Right ventricle myocardium inferior (tissue), 1 donor: ENCODE measurements around the gene CXorf49. TPM values are rescaled to one million over a fixed set of nuclear protein-coding genes. Genes with fewer than 3 reads are reported as not detected.
A peak's percentile ranks its signal among the peaks of the same experiment; 100 is the strongest.
"Not testable (repeated sequence)": the region's sequence is repeated elsewhere in the genome, so short reads cannot be mapped to it uniquely, and the experiment has no call there.

Source experiments
- ATAC-seq: fragments of 200-7000 bp; cut with Tn5 transposase; one replicate; pipeline ENCODE4 v1.9.1; 2020; ENCODE audit warnings: mild to moderate bottlenecking, moderate library complexity
- DNase-seq: peaks from one replicate; pipeline ENCODE4 v3.0.0; 2021; ENCODE audit errors: missing footprints
- intact Hi-C: fragments of 100-400 bp; cut with DNase I; formaldehyde crosslinking; loops from one replicate; pipeline ENCODE4 v1.11.0; 2022
- long read RNA-seq: library from polyadenylated mRNA; unstranded; transcript quantifications from one replicate; pipeline ENCODE4 v2.0.0, GENCODE V29; 2021
- total RNA-seq: library from RNA; stranded (reverse); fragmentation: NEBNext Ultra II Directional; extraction: Animal tissue kit (Norgen Biotek cat#: 25700); gene quantifications from one replicate; pipeline ENCODE4 v1.2.1, GENCODE V29; 2021
- donor health status: DM: no; HTN: yes; CAD: no; lungs with severe emphysema.

Gene CXorf49
- total RNA-seq: not detected
- long read RNA-seq: 0 reads

DNA sequence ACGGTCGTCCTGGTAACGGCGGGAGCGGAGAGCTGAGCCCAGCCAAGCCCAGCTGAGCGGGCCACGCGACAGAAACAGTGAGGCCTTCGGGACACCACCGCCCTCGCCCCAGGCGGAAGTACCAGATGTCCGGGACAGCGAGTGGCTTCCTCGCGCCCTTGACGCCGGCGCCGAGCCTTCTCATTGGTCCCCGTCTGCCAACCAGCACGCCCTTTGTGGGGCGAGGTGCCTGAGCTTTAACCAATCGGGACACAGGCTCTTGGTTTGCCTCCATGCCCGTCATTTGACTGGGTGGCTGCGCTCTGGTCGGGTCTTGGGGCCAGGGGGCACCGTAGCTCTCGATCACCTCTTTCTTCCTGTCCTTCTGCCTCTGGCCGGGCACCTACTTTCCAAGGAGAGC lies at the start of gene CXorf49:
Gene CXorf49, minus strand, starts transcription at position 101 of the 400 bp plus-strand sequence. CDS start 134 bp downstream, outside the sequence.
- intact Hi-C loops, ATAC-seq, DNase-seq: not testable (repeated sequence)

DNA sequence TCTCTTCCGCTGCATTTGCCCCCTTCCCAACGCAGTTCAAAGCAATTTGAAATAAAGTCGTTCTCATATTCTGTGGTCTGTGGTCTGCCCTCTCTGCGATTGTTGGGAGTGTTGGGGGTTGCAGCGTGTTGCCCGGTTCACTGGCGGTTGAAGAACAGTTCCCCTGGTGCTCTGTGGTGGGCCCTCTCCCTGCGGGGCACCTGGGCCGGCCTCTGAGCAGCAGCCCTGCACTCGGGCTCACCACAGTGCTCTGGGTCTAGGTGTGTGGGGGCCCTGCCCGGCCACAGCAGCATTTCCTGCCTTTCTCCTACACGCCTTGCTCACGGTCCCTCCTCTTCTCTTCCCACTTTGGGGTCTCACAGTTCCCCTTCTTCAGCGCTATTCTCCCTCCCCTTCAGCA lies 49.0 kb upstream of the CXorf49 start:
- ATAC-seq, DNase-seq, intact Hi-C loops: not testable (repeated sequence)

GRCh38 chrX:71765613-71766012 lies 47.5 kb upstream of the CXorf49 start:
- intact Hi-C loops, DNase-seq, ATAC-seq: not testable (repeated sequence)

DNA sequence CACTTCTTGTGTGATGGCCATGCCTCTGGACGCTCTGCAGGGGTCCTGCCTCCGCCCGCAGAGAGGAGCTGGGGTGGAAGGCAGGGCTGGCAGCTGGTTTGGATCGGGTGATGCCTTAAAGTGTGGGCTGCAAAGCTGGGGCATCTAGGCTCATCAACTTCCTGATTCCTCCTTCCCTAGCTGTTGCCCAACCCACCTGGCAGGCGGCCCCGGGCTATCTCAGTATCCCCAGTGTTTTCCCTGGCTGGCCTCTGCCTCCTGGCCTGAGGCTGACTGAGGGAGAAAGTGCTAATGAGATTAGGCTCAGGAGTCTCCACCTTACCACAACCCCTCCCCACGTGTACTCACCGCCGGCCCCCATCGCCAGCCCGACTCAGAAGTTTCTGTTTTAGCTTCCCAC lies 46.7 kb upstream of the CXorf49 start:
- DNase-seq, ATAC-seq, intact Hi-C loops: not testable (repeated sequence)

DNA sequence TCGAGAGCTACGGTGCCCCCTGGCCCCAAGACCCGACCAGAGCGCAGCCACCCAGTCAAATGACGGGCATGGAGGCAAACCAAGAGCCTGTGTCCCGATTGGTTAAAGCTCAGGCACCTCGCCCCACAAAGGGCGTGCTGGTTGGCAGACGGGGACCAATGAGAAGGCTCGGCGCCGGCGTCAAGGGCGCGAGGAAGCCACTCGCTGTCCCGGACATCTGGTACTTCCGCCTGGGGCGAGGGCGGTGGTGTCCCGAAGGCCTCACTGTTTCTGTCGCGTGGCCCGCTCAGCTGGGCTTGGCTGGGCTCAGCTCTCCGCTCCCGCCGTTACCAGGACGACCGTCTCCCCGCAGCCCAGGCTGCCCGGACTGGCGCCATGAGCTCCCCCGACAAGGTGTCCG lies 45.0 kb upstream of the CXorf49 start, which contains the start of gene CXorf49B:
Gene CXorf49B, plus strand, starts transcription at position 301 of the 400 bp plus-strand sequence. Its CDS starts 75 bp downstream, at position 376.
- DNase-seq, intact Hi-C loops, ATAC-seq: not testable (repeated sequence)

GRCh38 chrX:71760688-71761281 lies 42.7 kb upstream of the CXorf49 start:
- intact Hi-C loops, ATAC-seq, DNase-seq: not testable (repeated sequence)

GRCh38 chrX:71720289-71720886 lies 2.3 kb upstream of the CXorf49 start:
- DNase-seq, intact Hi-C loops, ATAC-seq: not testable (repeated sequence)

- peak; percentile 0 for DNase-seq
- intact Hi-C loops, ATAC-seq: not testable (repeated sequence)
Measured at GRCh38 chrX:71719195-71719594, 1.1 kb upstream of the CXorf49 start.

DNA sequence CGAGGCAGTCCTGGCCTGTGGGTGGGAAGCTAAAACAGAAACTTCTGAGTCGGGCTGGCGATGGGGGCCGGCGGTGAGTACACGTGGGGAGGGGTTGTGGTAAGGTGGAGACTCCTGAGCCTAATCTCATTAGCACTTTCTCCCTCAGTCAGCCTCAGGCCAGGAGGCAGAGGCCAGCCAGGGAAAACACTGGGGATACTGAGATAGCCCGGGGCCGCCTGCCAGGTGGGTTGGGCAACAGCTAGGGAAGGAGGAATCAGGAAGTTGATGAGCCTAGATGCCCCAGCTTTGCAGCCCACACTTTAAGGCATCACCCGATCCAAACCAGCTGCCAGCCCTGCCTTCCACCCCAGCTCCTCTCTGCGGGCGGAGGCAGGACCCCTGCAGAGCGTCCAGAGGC lies 1.8 kb downstream of the CXorf49 start:
- DNase-seq, ATAC-seq, intact Hi-C loops: not testable (repeated sequence)

DNA sequence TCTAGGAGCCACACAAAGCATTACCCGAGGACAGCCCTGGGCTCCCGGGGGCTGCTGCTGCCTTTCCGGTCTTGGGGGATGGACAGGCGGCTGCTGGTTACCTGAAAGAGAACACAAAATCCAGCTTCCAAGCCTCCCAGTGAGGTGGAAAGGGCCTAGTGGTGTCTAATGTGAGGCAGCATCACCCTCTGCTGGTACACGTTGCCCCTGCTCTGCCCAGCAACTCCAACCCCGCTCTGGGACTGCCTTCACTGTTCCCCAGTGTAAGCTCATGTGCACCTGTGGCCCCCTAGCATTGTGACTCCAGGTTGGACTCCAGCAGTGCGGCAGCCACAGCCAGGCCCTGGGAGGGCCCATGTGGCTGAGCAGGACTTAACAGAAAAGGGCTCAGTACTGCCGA lies 2.5 kb downstream of the CXorf49 start:
- ATAC-seq, intact Hi-C loops, DNase-seq: not testable (repeated sequence)

DNA sequence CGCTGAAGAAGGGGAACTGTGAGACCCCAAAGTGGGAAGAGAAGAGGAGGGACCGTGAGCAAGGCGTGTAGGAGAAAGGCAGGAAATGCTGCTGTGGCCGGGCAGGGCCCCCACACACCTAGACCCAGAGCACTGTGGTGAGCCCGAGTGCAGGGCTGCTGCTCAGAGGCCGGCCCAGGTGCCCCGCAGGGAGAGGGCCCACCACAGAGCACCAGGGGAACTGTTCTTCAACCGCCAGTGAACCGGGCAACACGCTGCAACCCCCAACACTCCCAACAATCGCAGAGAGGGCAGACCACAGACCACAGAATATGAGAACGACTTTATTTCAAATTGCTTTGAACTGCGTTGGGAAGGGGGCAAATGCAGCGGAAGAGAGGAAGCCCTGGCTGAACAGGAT lies 4.0 kb downstream of the CXorf49 start:
- intact Hi-C loops: not testable (repeated sequence)

DNA sequence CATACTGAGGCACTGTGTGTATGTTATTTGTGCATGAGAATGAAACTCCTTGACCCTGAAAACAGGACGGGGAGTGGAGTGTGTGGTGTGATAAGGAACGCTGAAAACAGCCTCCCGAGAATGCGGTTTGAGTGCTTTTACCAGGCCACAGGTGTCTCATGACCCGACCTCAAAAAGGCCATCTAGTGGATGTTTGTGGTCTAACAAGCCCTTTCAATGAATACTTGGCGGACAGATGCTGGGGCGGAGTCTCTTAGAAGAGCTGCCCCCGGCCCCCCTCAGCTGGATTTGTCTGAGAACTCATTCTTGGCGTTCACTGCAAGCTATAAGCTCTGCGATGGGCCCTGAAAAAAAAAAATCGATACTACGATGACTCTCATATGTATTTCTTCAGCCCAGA lies 15.2 kb downstream of the CXorf49 start:
- ATAC-seq, DNase-seq, intact Hi-C loops: not testable (repeated sequence)

More for the DNA sequence above, 4.0 kb downstream of the CXorf49 start:
- DNase-seq, ATAC-seq: not testable (repeated sequence)

DNA sequence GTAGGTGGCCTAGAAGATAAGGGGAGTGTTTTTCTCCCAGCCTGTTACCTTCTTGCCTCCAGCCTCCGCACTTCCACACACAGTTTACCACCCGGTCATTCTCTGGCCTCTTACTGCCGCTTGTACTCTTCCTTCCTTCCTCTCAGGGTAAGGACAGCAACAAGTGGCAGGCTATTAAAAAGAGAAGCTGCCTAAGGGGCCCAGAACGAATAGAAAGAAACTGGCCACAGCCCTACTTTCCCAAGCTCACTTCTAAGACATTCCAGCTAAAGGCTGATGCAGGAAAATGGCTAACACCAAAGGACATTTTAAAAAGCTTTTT lies 19.1 kb downstream of the CXorf49 start:
- intact Hi-C loops, ATAC-seq, DNase-seq: not testable (repeated sequence)

- intact Hi-C loops, DNase-seq: not testable (repeated sequence)
- ATAC-seq: peak; percentile 46
Measured at GRCh38 chrX:71698299-71699022, 19.6 kb downstream of the CXorf49 start.

DNA sequence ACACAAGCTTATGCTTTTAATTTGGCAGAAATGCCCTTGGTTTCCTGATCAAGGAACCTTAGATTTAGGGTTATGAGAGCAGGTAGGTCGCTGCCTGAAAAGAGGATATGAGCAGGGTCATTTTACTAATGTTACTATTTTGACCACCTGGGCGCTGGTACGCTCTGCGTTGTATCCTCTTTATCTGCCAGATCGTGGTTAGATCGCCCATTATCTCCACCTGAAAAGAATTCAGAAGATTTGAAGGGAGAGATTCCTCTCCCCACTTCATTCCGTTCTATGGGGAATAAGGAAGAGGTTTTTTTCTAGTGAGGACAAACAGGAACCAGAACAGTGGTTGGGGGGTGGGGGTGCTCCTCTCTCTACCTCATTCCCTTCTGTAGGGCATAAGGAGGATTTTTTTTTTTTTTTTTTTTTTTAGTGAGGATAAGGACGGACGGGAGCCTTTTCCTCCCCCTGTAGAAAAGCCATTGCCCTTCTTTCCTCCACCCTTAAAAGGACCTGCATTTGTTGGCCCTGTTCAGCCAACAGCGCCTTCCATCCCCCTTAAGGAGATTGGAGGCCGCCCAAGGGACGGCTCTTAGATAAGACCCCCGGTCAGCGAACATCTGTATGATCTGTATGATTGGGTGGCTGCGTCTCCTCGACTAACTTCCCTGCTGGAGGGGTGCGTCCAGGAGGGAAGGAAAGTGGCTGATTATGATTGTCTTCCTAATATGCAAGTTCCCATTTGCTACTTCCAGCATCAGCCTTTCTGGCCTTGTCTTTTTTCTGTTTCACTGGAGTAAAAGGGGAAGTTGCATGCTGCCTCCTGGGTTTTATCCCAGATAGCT lies 20.4 kb downstream of the CXorf49 start:
- DNase-seq, intact Hi-C loops: not testable (repeated sequence)
- ATAC-seq: peak; percentile 20

DNA sequence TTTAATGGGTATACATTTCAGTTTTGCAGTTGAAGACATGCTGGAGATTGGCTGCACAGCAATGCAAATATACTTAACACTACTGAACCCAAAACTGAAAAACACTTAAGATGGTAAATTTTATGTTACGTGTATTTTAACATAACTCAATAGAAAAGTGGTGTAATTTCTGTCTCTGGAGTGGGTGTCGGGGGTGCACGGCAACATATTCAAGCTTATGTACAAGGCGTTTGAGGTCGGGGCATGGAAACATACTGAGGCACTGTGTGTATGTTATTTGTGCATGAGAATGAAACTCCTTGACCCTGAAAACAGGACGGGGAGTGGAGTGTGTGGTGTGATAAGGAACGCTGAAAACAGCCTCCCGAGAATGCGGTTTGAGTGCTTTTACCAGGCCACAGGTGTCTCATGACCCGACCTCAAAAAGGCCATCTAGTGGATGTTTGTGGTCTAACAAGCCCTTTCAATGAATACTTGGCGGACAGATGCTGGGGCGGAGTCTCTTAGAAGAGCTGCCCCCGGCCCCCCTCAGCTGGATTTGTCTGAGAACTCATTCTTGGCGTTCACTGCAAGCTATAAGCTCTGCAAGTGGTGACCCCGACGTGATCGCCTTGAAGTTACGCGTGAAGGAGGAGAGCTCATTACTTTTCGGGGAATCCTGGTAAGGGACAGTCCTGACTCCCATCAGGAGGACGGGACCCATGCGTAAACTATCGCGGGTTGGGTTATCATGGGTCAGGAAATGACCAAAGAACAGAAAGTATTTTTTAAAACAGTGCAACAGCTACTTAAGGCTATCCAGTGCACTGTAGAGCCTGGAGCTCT lies 21.2 kb downstream of the CXorf49 start:
- DNase-seq, intact Hi-C loops: not testable (repeated sequence)
- peak; percentile 71 for ATAC-seq

- no peak for ATAC-seq
- intact Hi-C loops: no loop called here
- DNase-seq: no peak
Measured at GRCh38 chrX:71679575-71680207, 38.4 kb downstream of the CXorf49 start.
